Loucy (cell line): ENCODE results near the gene MAP7D3.

ENCODE experiments used
- EZH2phosphoT487 ChIP-seq: fragments of 200-600 bp; IDR thresholded peaks from 2 replicates; pipeline ENCODE4 v1.6.1; 2018; ENCODE audit warnings: antibody characterized with exemption, mild to moderate bottlenecking, moderate library complexity, borderline replicate concordance
- TF ChIP-seq, protein P1 (sequence below): fragments of 200-600 bp; sonication (generic); conservative IDR thresholded peaks from 2 replicates; pipeline ENCODE4 v1.5.1; 2014; ENCODE audit warnings: mild to moderate bottlenecking, antibody characterized with exemption, low read length

DNA sequence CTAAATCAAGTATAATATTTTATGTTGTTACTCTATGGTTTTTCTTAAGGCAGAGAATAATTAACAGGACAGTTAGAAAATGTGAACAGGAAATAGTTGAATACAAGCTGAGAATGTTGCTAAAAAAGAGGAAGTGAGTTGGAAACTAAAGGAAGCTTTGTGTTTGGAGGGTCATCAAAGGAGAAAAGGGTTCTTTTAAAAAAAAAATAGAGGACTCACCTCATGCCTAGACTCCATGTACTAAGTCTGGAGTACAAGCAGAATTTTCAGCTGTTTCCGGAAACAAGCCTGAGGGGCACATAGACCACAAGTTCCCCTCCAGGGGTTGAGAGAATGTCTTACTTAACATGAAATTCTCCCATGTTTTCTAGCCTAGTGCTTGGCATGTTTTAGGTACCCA, 20.1 kb upstream of the MAP7D3 start:
- TF ChIP-seq, protein P1, sequence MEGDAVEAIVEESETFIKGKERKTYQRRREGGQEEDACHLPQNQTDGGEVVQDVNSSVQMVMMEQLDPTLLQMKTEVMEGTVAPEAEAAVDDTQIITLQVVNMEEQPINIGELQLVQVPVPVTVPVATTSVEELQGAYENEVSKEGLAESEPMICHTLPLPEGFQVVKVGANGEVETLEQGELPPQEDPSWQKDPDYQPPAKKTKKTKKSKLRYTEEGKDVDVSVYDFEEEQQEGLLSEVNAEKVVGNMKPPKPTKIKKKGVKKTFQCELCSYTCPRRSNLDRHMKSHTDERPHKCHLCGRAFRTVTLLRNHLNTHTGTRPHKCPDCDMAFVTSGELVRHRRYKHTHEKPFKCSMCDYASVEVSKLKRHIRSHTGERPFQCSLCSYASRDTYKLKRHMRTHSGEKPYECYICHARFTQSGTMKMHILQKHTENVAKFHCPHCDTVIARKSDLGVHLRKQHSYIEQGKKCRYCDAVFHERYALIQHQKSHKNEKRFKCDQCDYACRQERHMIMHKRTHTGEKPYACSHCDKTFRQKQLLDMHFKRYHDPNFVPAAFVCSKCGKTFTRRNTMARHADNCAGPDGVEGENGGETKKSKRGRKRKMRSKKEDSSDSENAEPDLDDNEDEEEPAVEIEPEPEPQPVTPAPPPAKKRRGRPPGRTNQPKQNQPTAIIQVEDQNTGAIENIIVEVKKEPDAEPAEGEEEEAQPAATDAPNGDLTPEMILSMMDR, result no peak
- no peak for TF ChIP-seq EZH2phosphoT487
